GM21423 (cell line): ENCODE results near the gene MRFAP1L1.
"Not testable (repeated sequence)": the region's sequence is repeated elsewhere in the genome, so short reads cannot be mapped to it uniquely, and the experiment has no call there.

Source experiments
- ATAC-seq: cut with Tn5 transposase; IDR thresholded peaks from one replicate; pipeline ENCODE4 v1.9.1; 2021; ENCODE audit warnings: mild to moderate bottlenecking, moderate library complexity; ENCODE audit not compliant: unreplicated experiment

MRFAP1L1 gene

GRCh38 chr4:6709230-6710114 lies at the start of gene MRFAP1L1:
Gene MRFAP1L1, minus strand, starts transcription at chr4:6709865. Its CDS starts 236 bp downstream, at chr4:6709629.
- ATAC-seq, result peak; percentile 72

GRCh38 chr4:6758728-6759127 lies 49.1 kb upstream of the MRFAP1L1 start:
- no peak for ATAC-seq

GRCh38 chr4:6756345-6756744 lies 46.7 kb upstream of the MRFAP1L1 start:
- not testable (repeated sequence) for ATAC-seq

GRCh38 chr4:6755088-6755753 lies 45.6 kb upstream of the MRFAP1L1 start:
- no peak for ATAC-seq

- ATAC-seq, result no peak
Measured at GRCh38 chr4:6754481-6755087, 44.9 kb upstream of the MRFAP1L1 start.

- ATAC-seq, result no peak
Measured at GRCh38 chr4:6753891-6754290, 44.2 kb upstream of the MRFAP1L1 start.

GRCh38 chr4:6753103-6753560 lies 43.5 kb upstream of the MRFAP1L1 start:
- no peak for ATAC-seq

GRCh38 chr4:6752486-6752829 lies 42.8 kb upstream of the MRFAP1L1 start:
- ATAC-seq, result no peak

GRCh38 chr4:6751611-6752485 lies 42.2 kb upstream of the MRFAP1L1 start:
- no peak for ATAC-seq

GRCh38 chr4:6750286-6751221 lies 40.9 kb upstream of the MRFAP1L1 start:
- no peak for ATAC-seq

- no peak for ATAC-seq
Measured at GRCh38 chr4:6749340-6750171, 39.9 kb upstream of the MRFAP1L1 start.

- ATAC-seq, result no peak
Measured at GRCh38 chr4:6748286-6748685, 38.6 kb upstream of the MRFAP1L1 start.

GRCh38 chr4:6747294-6748051 lies 37.8 kb upstream of the MRFAP1L1 start:
- no peak for ATAC-seq

GRCh38 chr4:6746721-6747293 lies 37.1 kb upstream of the MRFAP1L1 start:
- ATAC-seq, result no peak

- no peak for ATAC-seq
Measured at GRCh38 chr4:6742989-6743388, 33.3 kb upstream of the MRFAP1L1 start.

- ATAC-seq, result no peak
Measured at GRCh38 chr4:6742507-6742906, 32.8 kb upstream of the MRFAP1L1 start.

GRCh38 chr4:6740347-6740746 lies 30.7 kb upstream of the MRFAP1L1 start:
- no peak for ATAC-seq

- no peak for ATAC-seq
Measured at GRCh38 chr4:6739920-6740319, 30.3 kb upstream of the MRFAP1L1 start.
